Omental fat pad (tissue), 4 donors: Measurements from ENCODE around the gene EFHD2. TPM values are rescaled to one million over a fixed set of nuclear protein-coding genes. Genes with fewer than 3 reads are reported as not detected.

ENCODE experiments used
- ATAC-seq: fragments of 150-250 bp; one replicate; pipeline ENCODE4 v1.9.1; 2016; ENCODE audit warnings: mild to moderate bottlenecking, moderate library complexity; ENCODE audit not compliant: low FRiP score
- DNase-seq: peaks from one replicate; pipeline ENCODE4 v3.0.0-alpha.2; 2019; ENCODE audit warnings: low spot score
- total RNA-seq, 4 donors: library from RNA; depleted of rRNA; stranded (reverse); fragments of >200 nt; gene quantifications; one replicate each; pipeline ENCODE4 v1.1.0, GENCODE V29; 2016
- TF ChIP-seq, protein P1 (sequence below), 3 donors: fragments of 450-650 bp; IDR thresholded peaks; one replicate each; pipeline ENCODE4 v1.5.1; 2016 to 2017; ENCODE audit warnings: antibody characterized with exemption in 3 of 3, mild to moderate bottlenecking in 3 of 3, moderate library complexity in 2 of 3

The EFHD2 gene
- total RNA-seq, 4 donors from 2014 or later = 35.6 to 120 (median 54.4) TPM

GRCh38 chr1:15476927-15477326 lies 67.2 kb downstream of the EFHD2 start:
- TF ChIP-seq, protein P1, sequence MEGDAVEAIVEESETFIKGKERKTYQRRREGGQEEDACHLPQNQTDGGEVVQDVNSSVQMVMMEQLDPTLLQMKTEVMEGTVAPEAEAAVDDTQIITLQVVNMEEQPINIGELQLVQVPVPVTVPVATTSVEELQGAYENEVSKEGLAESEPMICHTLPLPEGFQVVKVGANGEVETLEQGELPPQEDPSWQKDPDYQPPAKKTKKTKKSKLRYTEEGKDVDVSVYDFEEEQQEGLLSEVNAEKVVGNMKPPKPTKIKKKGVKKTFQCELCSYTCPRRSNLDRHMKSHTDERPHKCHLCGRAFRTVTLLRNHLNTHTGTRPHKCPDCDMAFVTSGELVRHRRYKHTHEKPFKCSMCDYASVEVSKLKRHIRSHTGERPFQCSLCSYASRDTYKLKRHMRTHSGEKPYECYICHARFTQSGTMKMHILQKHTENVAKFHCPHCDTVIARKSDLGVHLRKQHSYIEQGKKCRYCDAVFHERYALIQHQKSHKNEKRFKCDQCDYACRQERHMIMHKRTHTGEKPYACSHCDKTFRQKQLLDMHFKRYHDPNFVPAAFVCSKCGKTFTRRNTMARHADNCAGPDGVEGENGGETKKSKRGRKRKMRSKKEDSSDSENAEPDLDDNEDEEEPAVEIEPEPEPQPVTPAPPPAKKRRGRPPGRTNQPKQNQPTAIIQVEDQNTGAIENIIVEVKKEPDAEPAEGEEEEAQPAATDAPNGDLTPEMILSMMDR (IDR thresholded peaks at IDR 0.05) = no peak
- DNase-seq (no peak), ATAC-seq (no peak)

DNA sequence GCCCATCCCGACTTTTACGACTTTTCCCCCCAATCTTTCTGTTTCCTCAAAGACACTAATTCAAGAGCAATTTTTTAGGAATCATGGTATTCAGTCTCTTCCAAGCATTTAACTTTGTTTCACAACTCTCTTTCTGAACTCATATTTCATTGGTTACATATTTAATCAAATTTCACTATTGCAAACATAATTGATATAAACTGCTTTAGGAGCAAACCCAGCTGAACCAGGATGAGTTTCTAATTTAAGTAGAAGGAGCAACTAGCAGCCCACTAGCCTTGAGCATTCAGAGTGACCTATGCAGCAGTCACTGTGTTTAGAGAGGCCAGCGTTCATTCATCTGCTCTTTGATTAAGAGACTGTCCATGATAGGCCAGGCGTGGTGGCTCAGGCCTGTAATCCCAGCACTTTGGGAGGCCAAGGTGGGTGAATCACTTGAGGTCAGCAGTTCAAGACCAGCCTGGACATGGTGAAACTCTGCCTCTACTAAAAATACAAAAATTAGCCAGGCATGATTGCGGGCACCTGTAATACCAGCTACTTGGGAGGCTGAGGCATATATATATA lies 68.0 kb downstream of the EFHD2 start:
- no peak for ATAC-seq
- TF ChIP-seq, protein P1 (IDR thresholded peaks at IDR 0.05) = no peak
- DNase-seq = no peak

Other genes starting within 250 kb of the EFHD2 start
- under 1 TPM in 1 of 4 donors, not detected in 3; 0.96 TPM for gene FHAD1, start 162.7 kb upstream of the EFHD2 start, total RNA-seq
- gene CTRC, start 28.6 kb downstream of the EFHD2 start, total RNA-seq = under 1 TPM in 2 of 4 donors, not detected in 2; 0.36 to 0.74 TPM
- gene CELA2A, start 46.8 kb downstream of the EFHD2 start, total RNA-seq = not detected
- not detected for gene CELA2B, start 66.2 kb downstream of the EFHD2 start, total RNA-seq
- gene CASP9, start 114.3 kb downstream of the EFHD2 start, total RNA-seq = 10 to 100 TPM in 1 of 4 donors, 1 to 10 TPM in 3; 9.3 to 37.7 (median 9.7) TPM
- gene DNAJC16, start 117.0 kb downstream of the EFHD2 start, total RNA-seq = 10 to 100 TPM; 13.2 to 19.7 (median 15.1) TPM
- under 1 TPM in 3 of 4 donors, not detected in 1; 0.24 to 0.65 (median 0.44) TPM for gene AGMAT, start 175.2 kb downstream of the EFHD2 start, total RNA-seq
- 10 to 100 TPM; 49.3 to 63.2 (median 54.5) TPM for gene DDI2, start 207.6 kb downstream of the EFHD2 start, total RNA-seq